Middle frontal gyrus (tissue), 1 donor: ENCODE results near the gene TSPAN11.
"Not testable (repeated sequence)": the region's sequence is repeated elsewhere in the genome, so short reads cannot be mapped to it uniquely, and the experiment has no call there.

Source experiments
- DNase-seq: peaks from one replicate; pipeline ENCODE4 v3.0.0-alpha.2; 2015; ENCODE audit warnings: low spot score; ENCODE audit errors: extremely low spot score

Gene TSPAN11

GRCh38 chr12:30926243-30927221 is at the start of gene TSPAN11:
TSPAN11 (plus strand) TSS chr12:30926748; CDS start chr12:30953992, 27,244 bp downstream.
- DNase-seq: no peak

- no peak for DNase-seq
Observed at GRCh38 chr12:30877105-30877875, 49.3 kb upstream of the TSPAN11 start.

GRCh38 chr12:30878024-30878423 is 48.5 kb upstream of the TSPAN11 start:
- DNase-seq: no peak

GRCh38 chr12:30880061-30880460 is 46.5 kb upstream of the TSPAN11 start:
- DNase-seq: no peak

GRCh38 chr12:30880813-30881212 is 45.7 kb upstream of the TSPAN11 start:
- no peak for DNase-seq

GRCh38 chr12:30882706-30883105 is 43.8 kb upstream of the TSPAN11 start:
- no peak for DNase-seq

GRCh38 chr12:30884799-30885198 is 41.7 kb upstream of the TSPAN11 start:
- no peak for DNase-seq

GRCh38 chr12:30885321-30885720 is 41.2 kb upstream of the TSPAN11 start:
- no peak for DNase-seq

- no peak for DNase-seq
Observed at GRCh38 chr12:30887226-30887625, 39.3 kb upstream of the TSPAN11 start.

GRCh38 chr12:30888241-30888640 is 38.3 kb upstream of the TSPAN11 start:
- DNase-seq: no peak

GRCh38 chr12:30894531-30894930 is 32.0 kb upstream of the TSPAN11 start:
- not testable (repeated sequence) for DNase-seq

GRCh38 chr12:30896461-30896860 is 30.1 kb upstream of the TSPAN11 start:
- DNase-seq: no peak

- no peak for DNase-seq
Observed at GRCh38 chr12:30898846-30899245, 27.7 kb upstream of the TSPAN11 start.

- DNase-seq: no peak
Observed at GRCh38 chr12:30900351-30900750, 26.2 kb upstream of the TSPAN11 start.

- no peak for DNase-seq
Observed at GRCh38 chr12:30902001-30902400, 24.5 kb upstream of the TSPAN11 start.

- no peak for DNase-seq
Observed at GRCh38 chr12:30902596-30902995, 24.0 kb upstream of the TSPAN11 start.

- no peak for DNase-seq
Observed at GRCh38 chr12:30905463-30906009, 21.0 kb upstream of the TSPAN11 start.

- no peak for DNase-seq
Observed at GRCh38 chr12:30908076-30908721, 18.3 kb upstream of the TSPAN11 start.

GRCh38 chr12:30908722-30909348 is 17.7 kb upstream of the TSPAN11 start:
- no peak for DNase-seq

GRCh38 chr12:30909349-30910037 is 17.1 kb upstream of the TSPAN11 start:
- no peak for DNase-seq

- DNase-seq: no peak
Observed at GRCh38 chr12:30910038-30910350, 16.6 kb upstream of the TSPAN11 start.
